OCI-M1 (cell line): Measurements from ENCODE around the gene DIP2C.

Source experiments
- DNase-seq: peaks from one replicate; lab custom pipeline; 2025; lab: John Stamatoyannopoulos, UW

The DIP2C gene

GRCh38 chr10:389836-390448 is 299.5 kb downstream of the DIP2C start:
- DNase-seq = no peak

GRCh38 chr10:389261-389790 is 300.1 kb downstream of the DIP2C start:
- no peak for DNase-seq

GRCh38 chr10:388661-389045 is 300.8 kb downstream of the DIP2C start:
- no peak for DNase-seq

GRCh38 chr10:387909-388660 is 301.4 kb downstream of the DIP2C start:
- no peak for DNase-seq

- no peak for DNase-seq
These were observed 301.9 kb downstream of the DIP2C start for GRCh38 chr10:387593-387891.

GRCh38 chr10:386771-387592 is 302.5 kb downstream of the DIP2C start:
- DNase-seq = no peak

- DNase-seq = no peak
These were observed 303.7 kb downstream of the DIP2C start for GRCh38 chr10:385571-386300.

- no peak for DNase-seq
These were observed 304.7 kb downstream of the DIP2C start for GRCh38 chr10:384538-385305.

GRCh38 chr10:383519-383918 is 305.9 kb downstream of the DIP2C start:
- no peak for DNase-seq

GRCh38 chr10:381805-382204 is 307.7 kb downstream of the DIP2C start:
- no peak for DNase-seq

GRCh38 chr10:381346-381745 is 308.1 kb downstream of the DIP2C start:
- DNase-seq = no peak

GRCh38 chr10:380313-380940 is 309.0 kb downstream of the DIP2C start:
- no peak for DNase-seq

GRCh38 chr10:378930-379704 is 310.4 kb downstream of the DIP2C start:
- DNase-seq = no peak

- DNase-seq = no peak
These were observed 311.1 kb downstream of the DIP2C start for GRCh38 chr10:378230-378929.

- no peak for DNase-seq
These were observed 312.2 kb downstream of the DIP2C start for GRCh38 chr10:377228-377627.

GRCh38 chr10:375815-376505 is 313.5 kb downstream of the DIP2C start:
- no peak for DNase-seq

GRCh38 chr10:374354-374753 is 315.1 kb downstream of the DIP2C start:
- no peak for DNase-seq

- no peak for DNase-seq
These were observed 315.8 kb downstream of the DIP2C start for GRCh38 chr10:373526-374309.
